Right cardiac atrium (tissue), 5 donors: ENCODE results near the gene NUDT11. TPM values are rescaled to one million over a fixed set of nuclear protein-coding genes. Genes with fewer than 3 reads are reported as not detected.
"Not testable (repeated sequence)": the region's sequence is repeated elsewhere in the genome, so short reads cannot be mapped to it uniquely, and the experiment has no call there.

Experiments
- ATAC-seq, 2 donors: fragments of 200-7000 bp; cut with Tn5 transposase; one replicate each; pipeline versions ENCODE4 v1.8.0 to v1.9.1; 2020; ENCODE audit warnings: moderate library complexity in 2 of 2, mild to moderate bottlenecking in 1 of 2
- DNase-seq, 3 donors: peaks; one replicate each; pipeline ENCODE4 v3.0.0-alpha.2; 2020
- H3K27ac ChIP-seq: one replicate; pipeline ENCODE4 v1.5.1; 2013; ENCODE audit warnings: mild to moderate bottlenecking, low read length, control low read depth, moderate library complexity
- H3K27me3 ChIP-seq: one replicate; pipeline ENCODE4 v1.6.1; 2013; ENCODE audit not compliant: control insufficient read depth, insufficient read depth
- H3K4me1 ChIP-seq: one replicate; pipeline ENCODE4 v1.6.1; 2013; ENCODE audit warnings: low read length; ENCODE audit not compliant: control insufficient read depth, insufficient read depth
- H3K4me3 ChIP-seq: one replicate; pipeline ENCODE4 v1.5.1; 2013; ENCODE audit warnings: low read length, control low read depth
- H3K9me3 ChIP-seq: one replicate; pipeline ENCODE4 v1.6.1; 2013; ENCODE audit warnings: low read length; ENCODE audit not compliant: control insufficient read depth
- WGBS: extraction: QIAGEN DNeasy Blood & Tissue Kit; methylation state at CpG from one replicate; pipeline ENCODE4 v1.1.7; 2013; 5-methylcytosine and 5-hydroxymethylcytosine counted together
- intact Hi-C, 4 donors: fragments of 100-400 bp; cut with DNase I; formaldehyde crosslinking; loops; one replicate each; pipeline versions ENCODE4 v1.11.0 to v1.14.0; 2022 to 2023
- long read RNA-seq, 4 donors: library from polyadenylated mRNA; unstranded; transcript quantifications; one replicate each; pipeline ENCODE4 v2.0.0, GENCODE V29; 2020 to 2021
- polyA plus RNA-seq: library from polyadenylated mRNA; stranded (reverse); fragments of 200-250 nt; gene quantifications from one replicate; pipeline ENCODE4 v1.2.3, GENCODE V29; 2013
- total RNA-seq, 4 donors: library from RNA; stranded (reverse); fragmentation: NEBNext Ultra II Directional; extraction: Animal tissue kit (Norgen Biotek cat#: 25700); gene quantifications; one replicate each; pipeline ENCODE4 v1.2.1, GENCODE V29; 2021
- donor health status: healthy with polysubstance abuse.
- donor health status: DM: no; HTN: yes; CAD: no.
- donor health status: DM: no; HTN: no; CAD: no.
- donor health status: DM: no; HTN: yes; CAD: no; lungs with severe emphysema.
- donor health status: DM: yes; HTN: yes; CAD: no.

Gene NUDT11
- under 1 TPM; 0.20 to 0.22 (median 0.20) TPM for total RNA-seq
- polyA plus RNA-seq: 0.20 TPM
- long read RNA-seq, donor 1, partial matches to known transcripts: 0 of 2 reads
- long read RNA-seq, donor 1, other reads (novel, unspliced or antisense): 0 of 2 reads
- long read RNA-seq, donor 2: 0 reads
- long read RNA-seq, donor 3, partial matches to known transcripts: 0 of 1 reads
- long read RNA-seq, donor 3, other reads (novel, unspliced or antisense): 0 of 1 reads
- long read RNA-seq, donor 4: 0 reads

DNA sequence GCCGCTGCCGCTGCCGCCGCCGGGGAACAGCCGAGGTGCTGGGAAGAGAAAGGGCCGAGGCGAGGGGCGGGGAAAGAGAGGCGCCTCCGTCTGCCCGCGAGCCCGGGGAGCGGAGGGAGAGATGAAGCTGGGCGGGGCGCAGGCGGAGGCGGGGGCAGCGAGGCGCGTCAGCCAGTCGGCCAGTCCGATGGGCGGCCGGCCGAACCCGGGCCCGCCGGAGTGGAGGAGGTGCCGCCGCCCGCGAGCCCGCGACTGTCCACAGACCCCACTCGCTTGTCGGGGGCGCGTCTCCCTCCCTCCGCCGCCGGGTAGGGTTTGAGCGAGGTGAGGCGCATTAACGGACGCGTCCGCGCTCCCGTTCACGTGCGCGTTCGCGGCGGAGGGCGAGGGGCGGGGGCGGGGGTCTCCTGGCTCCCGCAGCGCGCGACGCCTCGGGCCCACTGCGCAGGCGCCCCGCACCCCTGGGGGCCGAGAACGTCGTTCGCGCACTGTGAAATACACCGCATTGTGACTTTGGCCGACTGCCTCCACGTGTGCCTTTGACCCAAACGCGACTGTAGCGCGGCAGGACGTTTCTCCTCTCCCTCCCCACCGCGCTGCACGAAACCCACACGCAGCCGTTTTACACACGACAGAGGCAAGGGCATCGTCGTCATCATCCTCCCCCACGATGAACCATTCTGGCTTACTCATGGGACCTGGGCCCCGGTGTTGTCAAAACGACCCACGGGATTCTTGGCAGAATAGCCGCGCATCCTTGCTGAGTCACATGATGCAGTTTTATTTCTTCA, at the start of gene NUDT11:
TSS of gene NUDT11 (minus strand) at position 92 of the 791 bp plus-strand sequence. CDS start 148 bp downstream, outside the sequence.
- Histone ChIP-seq H3K4me3 (peak within 1 kb of the TSS; percentile 69), H3K27me3 (no peaks in the 10 kb centered on the region), H3K4me1 (no peaks in the 10 kb centered on the region), H3K27ac (no peak within 1 kb of the TSS), H3K9me3 (no peaks in the 10 kb centered on the region)
- WGBS: under 1% methylated on average over 87 of the region's 96 CpGs
- ATAC-seq: peak; percentile 94 to 97
- intact Hi-C loops: no loop called here
- DNase-seq: peak; percentile 67 to 87 (median 81)

DNA sequence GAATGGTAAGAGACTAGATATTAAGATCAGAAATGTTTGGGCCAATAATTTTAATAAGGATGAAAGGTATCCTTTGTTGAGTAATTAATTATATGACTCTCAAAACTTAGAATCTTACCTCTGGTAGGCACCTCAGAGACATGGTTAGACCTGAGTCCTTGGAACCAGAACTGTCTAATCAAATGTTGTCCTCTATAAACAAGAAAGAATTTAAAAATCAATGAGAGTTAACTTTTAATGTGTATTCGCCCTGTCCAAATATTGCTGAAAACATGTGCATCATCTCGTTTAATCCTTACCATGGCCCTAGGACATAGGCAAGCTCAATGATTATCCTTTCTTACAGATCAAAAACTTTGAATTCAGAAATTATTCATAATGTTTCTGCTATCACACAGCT, 24.0 kb upstream of the NUDT11 start:
- no peaks in the 10 kb centered on the region for H3K9me3 ChIP-seq
- no peak overlapping the region for H3K4me3 ChIP-seq
- intact Hi-C loops: no loop called here
- ATAC-seq: no peak
- H3K4me1 ChIP-seq: no peaks in the 10 kb centered on the region
- no peaks in the 10 kb centered on the region for H3K27me3 ChIP-seq
- H3K27ac ChIP-seq: no peak overlapping the region
- WGBS: 80% methylated on average over 2 of the region's 2 CpGs
- DNase-seq: no peak

DNA sequence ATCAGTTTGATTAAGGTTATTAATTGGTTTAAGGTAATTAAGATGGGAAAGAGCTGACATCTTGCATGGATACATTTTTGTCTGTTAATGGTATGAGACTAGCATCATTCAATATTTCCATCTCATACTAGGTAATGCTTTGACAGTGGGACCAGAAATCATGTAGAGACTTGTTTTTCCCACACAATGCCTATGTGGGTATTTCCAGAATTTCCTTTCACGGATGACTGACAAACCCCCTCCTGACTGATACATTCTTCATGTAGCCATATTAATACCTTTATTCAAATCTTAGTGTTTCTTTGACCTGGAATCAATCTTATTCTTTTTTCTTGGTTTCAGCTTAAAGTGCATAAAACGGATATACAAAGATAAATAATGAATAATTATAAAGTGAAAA, 22.7 kb upstream of the NUDT11 start:
- H3K27me3 ChIP-seq, H3K27ac ChIP-seq, H3K4me1 ChIP-seq, ATAC-seq, DNase-seq, H3K4me3 ChIP-seq, H3K9me3 ChIP-seq, intact Hi-C loops: not testable (repeated sequence)
- WGBS: 67% methylated on average over 2 of the region's 2 CpGs

DNA sequence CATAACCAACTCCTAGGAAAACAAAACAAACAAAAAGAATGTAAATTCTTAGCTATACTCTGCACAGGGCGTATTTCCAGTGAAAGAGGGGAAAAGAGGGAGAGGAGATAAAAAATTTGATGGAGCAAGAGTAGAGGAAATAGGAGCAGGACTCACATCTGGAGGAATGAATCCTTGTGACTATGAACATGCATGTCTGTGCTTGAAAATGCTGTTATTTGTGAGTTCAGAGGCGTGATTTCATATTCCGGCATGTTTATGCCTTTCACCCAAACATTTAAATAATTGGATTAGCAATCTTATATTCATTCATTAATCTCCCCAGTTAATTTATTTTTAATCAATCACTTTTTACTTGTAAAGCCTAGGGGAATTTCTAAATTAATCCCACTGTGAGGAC, 11.2 kb upstream of the NUDT11 start:
- Histone ChIP-seq H3K27ac (no peak overlapping the region), H3K9me3 (no peaks in the 10 kb centered on the region), H3K27me3 (no peaks in the 10 kb centered on the region), H3K4me1 (no peaks in the 10 kb centered on the region), H3K4me3 (no peak overlapping the region)
- 75% methylated on average over 3 of the region's 3 CpGs for WGBS
- DNase-seq (no peak), ATAC-seq (no peak)
- intact Hi-C loops: no loop called here

DNA sequence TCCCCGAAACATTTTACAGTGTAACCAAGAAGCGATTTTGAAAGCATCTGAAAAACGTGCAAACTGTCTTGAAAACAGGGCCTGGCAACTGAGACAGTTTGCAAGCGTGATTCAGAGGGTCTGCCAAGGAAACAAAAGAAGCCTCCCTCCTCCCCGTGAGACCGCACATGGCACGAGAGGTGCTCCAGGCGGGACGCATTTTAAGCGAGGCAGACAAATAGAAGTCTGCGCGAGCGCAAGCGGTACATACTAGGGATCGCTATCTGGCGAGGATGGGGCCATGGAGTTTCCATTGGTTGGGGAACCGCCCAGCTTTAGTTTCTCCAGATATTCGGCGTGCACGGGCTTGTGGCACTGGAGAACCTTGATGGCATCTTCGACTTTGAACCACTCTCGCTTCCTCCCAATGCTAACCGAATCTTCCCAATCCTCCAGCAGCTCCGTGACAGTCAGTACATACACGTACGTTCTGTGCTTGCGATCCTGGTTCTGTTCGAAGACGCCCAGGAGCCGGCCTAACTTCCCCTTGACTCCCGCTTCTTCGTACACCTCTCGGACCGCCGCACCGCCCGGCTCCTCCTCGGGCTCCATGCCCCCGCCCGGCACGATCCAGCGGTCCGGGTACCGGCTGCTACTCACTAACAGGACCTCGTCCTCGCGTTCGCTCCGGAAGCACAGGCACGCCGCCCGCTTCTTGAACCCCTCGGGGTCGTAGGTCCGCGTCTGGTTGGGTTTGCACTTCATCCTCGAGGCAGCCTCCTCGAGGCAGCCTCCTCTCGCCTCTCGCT, 497 bp downstream of the NUDT11 start:
- H3K27me3 ChIP-seq, intact Hi-C loops, H3K9me3 ChIP-seq, H3K4me1 ChIP-seq, H3K27ac ChIP-seq, DNase-seq: not testable (repeated sequence)
- 2% methylated on average over 48 of the region's 60 CpGs for WGBS
- ATAC-seq: peak; percentile 52 to 64
- H3K4me3 ChIP-seq: peak overlapping the region; percentile 69

DNA sequence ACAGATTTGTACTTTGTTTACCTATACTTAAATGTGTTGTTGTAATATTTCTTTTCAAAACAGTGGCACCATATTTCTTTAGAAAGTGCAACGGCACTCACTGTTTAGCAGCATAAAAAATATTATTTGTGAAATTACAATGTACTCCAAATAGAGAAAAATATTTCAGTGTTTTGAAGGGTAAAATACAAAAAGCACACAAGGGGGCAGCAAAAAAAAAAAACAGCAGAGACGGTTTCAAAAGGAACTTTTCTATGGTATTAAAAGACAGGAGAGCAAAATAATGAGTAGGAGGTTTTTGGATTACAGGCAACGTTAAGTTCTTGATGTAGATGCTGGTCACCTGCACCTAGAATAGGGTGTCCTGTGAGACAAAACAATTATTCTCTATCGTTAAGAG, 2.0 kb downstream of the NUDT11 start:
- H3K4me1 ChIP-seq: no peaks in the 10 kb centered on the region
- intact Hi-C loops: no loop called here
- no peaks in the 10 kb centered on the region for H3K27me3 ChIP-seq
- H3K4me3 ChIP-seq: no peak overlapping the region
- H3K27ac ChIP-seq: no peak overlapping the region
- no peak for DNase-seq
- 42% methylated on average over 4 of the region's 4 CpGs for WGBS
- no peaks in the 10 kb centered on the region for H3K9me3 ChIP-seq
- ATAC-seq: no peak

DNA sequence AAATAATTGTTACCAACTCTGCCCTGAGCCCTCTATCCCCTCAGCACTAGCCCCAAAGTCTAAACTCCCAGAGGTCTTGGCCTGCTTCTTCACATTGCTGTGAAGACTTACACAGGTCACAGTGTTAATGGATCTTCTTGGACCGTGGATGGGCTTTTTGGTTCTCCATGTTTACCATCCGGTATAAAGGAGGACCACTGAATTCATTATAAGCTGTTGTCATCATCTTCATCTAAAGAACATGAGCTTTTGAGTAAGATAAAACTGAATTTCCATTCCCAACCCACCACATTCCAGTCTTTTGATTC, 8.5 kb downstream of the NUDT11 start:
- ATAC-seq (no peak), DNase-seq (no peak)
- Histone ChIP-seq H3K4me3 (no peak overlapping the region), H3K4me1 (no peaks in the 10 kb centered on the region), H3K27me3 (no peaks in the 10 kb centered on the region), H3K9me3 (no peaks in the 10 kb centered on the region), H3K27ac (no peak overlapping the region)
- intact Hi-C loops: no loop called here
- 91% methylated on average over 2 of the region's 2 CpGs for WGBS

DNA sequence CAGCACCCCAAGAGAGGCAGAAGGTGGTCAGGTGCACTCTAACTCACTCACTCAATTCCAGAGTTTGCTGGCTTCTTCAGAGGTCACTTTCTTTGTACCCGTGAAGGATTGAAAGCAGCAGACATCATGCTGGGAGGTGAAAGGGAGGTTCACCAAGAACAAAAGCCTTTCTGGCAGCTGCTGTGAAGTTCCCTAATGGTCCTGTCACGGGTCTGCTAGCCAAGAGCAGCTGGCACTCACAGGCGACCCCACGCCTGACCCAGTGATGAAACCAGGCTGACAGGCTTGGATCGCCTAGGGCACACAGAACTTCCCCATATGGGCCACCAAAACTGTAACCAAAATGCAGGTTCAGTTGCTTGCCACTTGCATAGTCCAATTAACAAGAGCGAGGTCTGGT, 11.8 kb downstream of the NUDT11 start:
- no peak overlapping the region for H3K27ac ChIP-seq
- no peak for DNase-seq
- no peaks in the 10 kb centered on the region for H3K9me3 ChIP-seq
- H3K27me3 ChIP-seq: no peaks in the 10 kb centered on the region
- H3K4me1 ChIP-seq: no peaks in the 10 kb centered on the region
- no peak overlapping the region for H3K4me3 ChIP-seq
- no peak for ATAC-seq
- intact Hi-C loops: no loop called here
- 74% methylated on average over 6 of the region's 6 CpGs for WGBS

DNA sequence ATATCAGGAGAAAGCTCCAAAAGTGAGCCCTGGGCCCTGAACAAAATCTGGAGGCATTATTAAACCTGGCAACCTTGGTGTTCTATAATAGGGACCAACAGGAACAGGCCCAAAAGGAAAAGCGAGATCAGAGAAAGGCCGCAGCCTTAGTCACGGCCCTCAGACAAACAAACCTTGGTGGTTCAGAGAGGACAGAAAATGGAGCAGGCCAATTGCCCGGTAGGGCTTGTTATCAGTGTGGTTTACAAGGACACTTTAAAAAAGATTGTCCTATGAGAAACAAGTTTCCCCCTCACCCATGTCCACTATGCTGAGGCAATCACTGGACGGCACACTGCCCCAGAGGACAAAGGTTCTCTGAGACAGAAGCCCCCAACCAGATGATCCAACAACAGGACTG, 14.0 kb downstream of the NUDT11 start:
- H3K4me1 ChIP-seq, ATAC-seq, DNase-seq, H3K27ac ChIP-seq, H3K27me3 ChIP-seq, H3K9me3 ChIP-seq, H3K4me3 ChIP-seq, intact Hi-C loops: not testable (repeated sequence)
- WGBS: 92% methylated on average over 5 of the region's 5 CpGs

DNA sequence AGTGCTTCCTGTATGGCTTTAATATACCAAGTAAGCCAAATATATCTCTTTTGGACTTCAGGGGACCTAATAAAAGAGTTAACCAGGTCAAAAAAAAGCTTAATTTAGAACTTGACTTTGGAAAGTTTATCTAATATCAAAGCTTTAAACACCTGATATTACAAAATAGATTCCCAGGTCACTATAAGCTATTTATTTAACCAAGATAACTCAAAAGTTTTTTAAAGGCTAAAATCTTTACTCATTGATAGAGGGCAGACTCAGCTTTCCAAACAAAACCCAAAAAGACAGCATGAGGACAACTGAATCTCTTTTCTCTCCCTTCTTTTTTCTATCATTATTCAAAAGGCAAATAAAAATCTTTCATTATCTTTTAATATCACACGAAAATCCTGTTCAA, 19.5 kb downstream of the NUDT11 start:
- WGBS: 64% methylated on average over 1 of the region's 1 CpG
- H3K4me1 ChIP-seq: no peaks in the 10 kb centered on the region
- H3K9me3 ChIP-seq: no peaks in the 10 kb centered on the region
- H3K27me3 ChIP-seq: no peaks in the 10 kb centered on the region
- intact Hi-C loops: no loop called here
- ATAC-seq (no peak), DNase-seq (no peak)
- H3K4me3 ChIP-seq: no peak overlapping the region
- no peak overlapping the region for H3K27ac ChIP-seq

DNA sequence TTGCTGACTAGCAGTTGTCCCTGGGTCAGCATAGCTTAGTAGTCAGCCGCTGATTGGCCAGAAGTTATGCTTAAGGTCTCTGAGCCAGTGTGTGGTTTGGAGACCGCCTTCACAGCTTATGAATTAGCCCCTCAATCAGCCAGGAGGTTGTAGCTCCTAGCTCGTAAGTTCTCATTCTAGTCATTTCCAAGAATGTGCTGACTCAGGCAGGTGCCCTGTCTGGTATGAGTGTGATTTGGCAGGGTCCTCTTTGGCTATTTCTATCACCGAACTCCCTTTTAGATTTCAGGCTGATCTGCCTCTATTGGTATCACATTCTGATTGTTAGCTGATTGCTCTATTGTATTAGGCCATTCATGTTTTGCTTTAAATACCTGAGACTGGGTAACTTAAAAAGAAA, 33.1 kb downstream of the NUDT11 start:
- no peak for ATAC-seq

More for the DNA sequence above, 33.1 kb downstream of the NUDT11 start:
- intact Hi-C loops: loop anchor here in 1 of 4 donors (10.0 kb wide), 1 partner anchor 319 kb away; no protein-coding TSS in a partner anchor
- WGBS: 91% methylated on average over 4 of the region's 4 CpGs
- DNase-seq: no peak
- no peak overlapping the region for H3K4me3 ChIP-seq
- H3K27ac ChIP-seq: no peak overlapping the region
- no peaks in the 10 kb centered on the region for H3K9me3 ChIP-seq
- H3K4me1 ChIP-seq: no peaks in the 10 kb centered on the region
- no peaks in the 10 kb centered on the region for H3K27me3 ChIP-seq
